SK-MEL-5 (cell line): Measurements from ENCODE around the gene ETF1. TPM values are rescaled to one million over a fixed set of nuclear protein-coding genes. Genes with fewer than 3 reads are reported as not detected.

Experiments
- DNase-seq: peaks from one replicate; pipeline ENCODE4 v3.0.0-alpha.2; 2016; ENCODE audit warnings: low read depth, low spot score
- in situ Hi-C: cut with HindIII; loops from 2 replicates; pipeline ENCODE4 v1.10.0; 2016; ENCODE audit warnings: low sequenced_read_pairs, high pct_unique_total_duplicates, low pct_unique_long_range_greater_than_20kb
- polyA plus RNA-seq, 2 experiments: library from polyadenylated mRNA; depleted of rRNA; stranded (reverse); fragments of >200 nt; gene quantifications; 2 replicates each; pipeline ENCODE4 v1.2.3, GENCODE V29; 2015
- total RNA-seq: library from RNA; depleted of rRNA; stranded (reverse); fragments of >200 nt; shearing (Covaris generic); gene quantifications from 2 replicates; pipeline ENCODE4 v1.2.3, GENCODE V29; 2014; rRNA removed

Gene ETF1
- 196 and 213 TPM in 2 replicates for total RNA-seq
- polyA plus RNA-seq (2015; cell fraction: cytosol; rRNA removed) = 133 and 174 TPM in 2 replicates
- polyA plus RNA-seq (2015; cell fraction: nucleus; rRNA removed) = 79.2 and 84.7 TPM in 2 replicates

DNA sequence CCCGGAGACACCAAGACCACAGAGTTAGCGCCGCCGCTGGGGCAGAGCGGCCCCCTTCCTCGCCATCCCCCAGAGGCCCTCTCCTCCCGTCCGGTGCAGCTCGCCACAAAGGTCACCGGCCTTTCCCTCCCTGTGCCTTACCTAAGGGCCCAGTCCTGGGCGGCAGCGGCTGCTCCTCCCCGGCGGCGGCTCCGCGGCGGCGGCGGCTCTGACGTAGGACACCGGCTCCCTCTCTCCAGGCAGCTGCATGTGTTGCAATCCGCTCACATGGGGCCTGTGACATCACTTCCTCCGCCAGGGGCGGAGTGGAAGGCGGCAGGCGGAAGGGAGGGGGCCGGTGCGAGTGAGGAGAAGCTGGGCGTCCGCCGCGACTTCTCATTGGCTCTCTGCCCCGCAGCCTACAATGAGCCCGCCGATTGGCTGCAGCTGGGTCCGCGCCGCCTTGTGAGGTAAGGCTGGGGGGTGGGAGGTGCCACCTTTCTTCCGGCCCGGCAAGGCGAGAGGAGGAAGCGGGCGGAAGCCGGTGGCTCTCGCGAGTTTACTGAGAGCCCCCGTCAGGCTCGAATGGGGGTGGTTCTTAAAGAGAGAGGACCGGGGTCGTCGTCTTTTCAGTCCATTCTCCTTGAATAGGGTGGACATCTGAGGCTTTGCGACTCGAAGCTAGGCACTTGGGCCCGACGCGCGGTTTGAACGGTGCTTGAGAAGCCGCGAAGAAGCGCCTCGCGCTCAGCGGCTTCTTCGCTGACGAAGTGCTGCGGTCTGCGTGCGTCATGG lies at the start of gene ETF1:
ETF1 (minus strand) TSS at position 281 of the 774 bp plus-strand sequence. CDS start 318 bp downstream, outside the sequence.
- peak; percentile 99 for DNase-seq
- in situ Hi-C loops = no loop called here

DNA sequence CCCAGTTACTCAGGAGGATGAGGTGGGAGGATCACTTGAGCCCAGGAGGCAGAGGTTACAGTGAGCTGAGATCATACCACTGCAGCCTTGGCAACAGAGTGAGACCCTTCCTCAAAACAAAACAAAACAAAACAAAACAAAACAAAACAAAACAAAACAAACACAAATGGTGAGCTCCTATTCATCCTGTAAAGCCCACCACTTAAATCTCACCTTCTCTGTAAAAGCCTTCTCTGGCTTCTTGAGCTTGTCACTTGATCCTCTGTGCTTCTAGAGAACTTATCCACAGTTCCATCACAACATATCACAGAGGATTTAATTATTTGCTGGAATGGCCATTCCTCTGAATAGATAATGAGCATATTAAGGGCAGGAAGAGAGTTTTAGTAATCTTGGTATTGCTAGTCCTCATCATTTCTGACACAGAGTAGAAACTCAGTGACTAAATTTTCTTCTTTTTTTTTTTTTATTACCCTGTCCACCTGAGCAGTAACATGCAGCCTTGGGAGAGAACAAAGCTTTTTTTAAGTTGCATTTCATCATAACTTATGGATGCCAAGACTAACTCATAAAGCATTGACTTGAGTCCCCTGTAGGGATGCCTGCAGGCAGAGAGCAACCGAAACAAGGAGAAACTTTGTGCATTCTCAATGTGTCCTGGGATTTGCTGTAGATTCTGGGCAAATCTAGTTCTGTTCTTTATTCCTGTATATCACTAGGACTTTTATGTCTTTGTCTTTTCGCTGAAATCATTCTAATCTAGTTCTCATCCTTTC lies 45.2 kb upstream of the ETF1 start:
- peak; percentile 95 for DNase-seq
- in situ Hi-C loops = no loop called here

DNA sequence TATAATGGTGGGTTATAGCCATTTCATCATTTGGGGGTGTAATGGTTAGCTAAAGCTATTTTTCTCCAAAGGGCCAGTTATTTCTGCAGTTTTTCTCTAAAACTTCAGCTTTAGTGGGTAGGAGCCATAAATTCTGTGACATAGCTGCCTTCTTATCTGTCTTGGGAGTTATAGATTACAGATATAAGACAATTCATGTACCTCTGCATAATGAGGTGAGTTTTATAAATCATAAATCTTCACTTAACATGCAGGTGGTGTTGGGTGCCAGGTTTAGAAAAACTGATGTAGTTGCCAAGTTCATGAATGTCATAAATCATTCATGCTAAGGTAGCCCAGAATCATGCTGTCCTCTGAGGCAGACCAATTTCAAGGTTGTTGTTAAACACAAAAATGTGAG lies 42.1 kb upstream of the ETF1 start:
- in situ Hi-C loops = no loop called here
- DNase-seq = no peak

DNA sequence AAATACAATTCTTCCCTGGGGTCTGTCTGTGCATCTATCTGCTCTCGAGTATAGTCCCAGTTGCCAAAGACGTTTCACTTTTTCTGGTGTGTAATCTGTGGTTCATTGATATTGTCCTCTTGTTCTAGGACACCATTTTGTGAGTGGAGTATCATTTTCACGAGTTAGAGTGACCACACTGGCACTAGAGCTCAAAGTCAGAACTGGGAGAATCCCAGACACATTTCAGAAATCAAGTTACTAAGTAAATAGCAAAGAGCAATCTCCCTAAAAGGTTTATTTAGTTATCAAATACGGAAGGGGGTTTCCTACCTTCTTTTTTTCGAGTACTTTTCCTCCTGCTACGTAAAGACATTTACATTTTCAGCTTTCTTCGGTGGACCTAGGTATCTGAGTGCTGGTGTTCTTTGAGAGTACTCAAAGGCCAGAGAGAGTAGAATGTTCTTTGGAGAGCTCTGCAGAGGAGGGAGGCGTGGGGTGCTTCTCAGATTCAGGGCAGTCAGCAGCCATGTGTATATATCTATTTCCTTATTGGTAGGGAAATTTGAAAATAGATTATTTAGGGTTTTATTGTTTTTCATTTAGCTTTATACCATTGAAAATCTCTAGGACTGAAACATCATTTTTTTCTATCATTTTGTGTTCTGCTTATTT lies 41.1 kb upstream of the ETF1 start:
- in situ Hi-C loops = no loop called here
- DNase-seq = no peak

DNA sequence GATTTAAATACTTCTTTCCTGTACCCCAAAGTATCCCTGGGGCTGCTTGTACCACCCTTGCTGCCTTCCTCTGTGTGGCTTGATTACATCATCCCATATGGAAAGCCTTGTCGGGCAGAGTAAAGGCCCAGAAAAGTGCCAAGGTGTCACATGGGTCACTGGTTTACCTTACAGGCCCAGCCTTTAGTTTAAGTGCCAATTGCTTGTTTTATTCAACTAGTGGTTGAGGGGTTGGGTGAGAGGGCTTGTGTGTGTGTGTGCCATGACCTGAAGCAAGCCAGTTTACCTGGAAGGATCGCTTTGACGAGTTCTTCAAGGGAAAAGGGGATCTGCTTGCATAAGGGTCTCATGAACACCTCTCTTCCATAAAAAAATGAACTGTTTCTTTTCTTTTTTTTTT lies 39.9 kb upstream of the ETF1 start:
- DNase-seq = no peak
- in situ Hi-C loops = no loop called here

DNA sequence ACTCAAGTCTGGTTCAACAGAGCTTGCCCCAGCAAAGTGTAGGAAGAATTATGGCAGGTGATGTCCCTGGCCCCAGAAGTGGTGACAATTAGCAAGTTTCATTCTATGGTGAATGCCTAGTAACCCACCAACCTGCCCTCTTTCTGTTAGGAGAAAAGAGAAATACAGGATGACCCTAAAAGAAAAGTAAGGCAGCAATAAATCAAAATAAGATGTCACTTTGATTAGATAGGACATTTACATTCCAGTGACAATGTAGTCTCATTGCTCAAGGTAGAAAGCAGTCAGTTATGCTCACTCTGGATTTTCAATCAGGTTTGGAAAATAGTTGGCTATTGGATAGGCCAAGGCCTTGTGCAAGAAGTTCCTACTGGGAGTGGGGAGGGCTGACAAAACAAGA lies 37.7 kb upstream of the ETF1 start:
- in situ Hi-C loops = no loop called here
- DNase-seq = no peak

DNA sequence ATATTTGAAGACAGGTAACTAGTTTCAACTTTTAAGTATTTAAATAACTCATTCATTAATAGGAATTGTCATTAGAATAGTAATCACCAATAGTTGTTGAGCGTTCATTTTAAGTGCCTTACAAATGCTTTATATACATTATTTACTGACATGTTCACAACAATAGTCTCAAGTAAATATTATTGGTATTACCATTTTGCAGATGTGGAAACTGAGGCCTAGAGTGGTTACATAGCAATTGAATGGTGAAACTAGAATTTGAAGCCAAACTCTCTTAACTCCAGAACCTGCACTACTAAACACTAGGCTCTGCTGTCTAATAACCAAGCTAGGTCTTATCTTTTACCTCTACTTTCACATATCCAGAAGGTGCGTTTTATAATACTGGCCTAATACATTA lies 37.0 kb upstream of the ETF1 start:
- in situ Hi-C loops = no loop called here
- DNase-seq = no peak

DNA sequence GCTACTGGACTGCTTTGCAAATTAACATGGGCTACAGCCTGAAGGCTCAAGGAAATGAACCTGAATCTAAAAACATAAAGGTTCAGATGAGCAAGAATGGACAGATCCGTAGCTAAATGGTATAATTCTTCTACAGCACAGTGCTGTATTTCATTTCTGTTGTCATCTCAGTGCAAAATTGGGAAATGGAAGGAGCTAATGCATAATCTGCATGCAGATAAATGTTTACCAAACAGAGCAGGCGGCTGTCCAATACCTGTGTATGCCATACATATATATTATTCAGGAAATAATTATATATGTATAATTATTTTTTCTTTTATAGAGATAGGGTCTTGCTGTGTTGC lies 36.5 kb upstream of the ETF1 start:
- DNase-seq = no peak
- in situ Hi-C loops = no loop called here

DNA sequence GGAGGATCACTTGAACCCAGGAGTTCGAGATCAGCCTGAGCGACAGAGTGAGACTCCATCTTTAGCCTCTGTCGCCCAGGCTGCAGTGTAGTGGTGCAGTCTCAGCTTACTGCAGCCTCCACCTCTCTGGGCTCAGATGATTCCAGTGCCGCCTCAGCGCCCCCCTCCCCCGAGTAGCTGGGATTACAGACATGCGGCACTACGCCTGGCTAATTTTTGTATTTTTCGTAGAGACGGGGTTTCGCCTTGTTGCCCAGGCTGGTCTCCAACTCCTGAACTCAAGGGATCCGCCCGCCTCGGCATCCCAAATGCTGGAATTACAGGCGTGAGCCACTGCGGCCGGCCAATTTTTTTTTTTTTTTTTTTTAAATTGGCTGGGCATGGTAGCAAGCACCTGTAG lies 34.4 kb upstream of the ETF1 start:
- in situ Hi-C loops = no loop called here
- DNase-seq = no peak

DNA sequence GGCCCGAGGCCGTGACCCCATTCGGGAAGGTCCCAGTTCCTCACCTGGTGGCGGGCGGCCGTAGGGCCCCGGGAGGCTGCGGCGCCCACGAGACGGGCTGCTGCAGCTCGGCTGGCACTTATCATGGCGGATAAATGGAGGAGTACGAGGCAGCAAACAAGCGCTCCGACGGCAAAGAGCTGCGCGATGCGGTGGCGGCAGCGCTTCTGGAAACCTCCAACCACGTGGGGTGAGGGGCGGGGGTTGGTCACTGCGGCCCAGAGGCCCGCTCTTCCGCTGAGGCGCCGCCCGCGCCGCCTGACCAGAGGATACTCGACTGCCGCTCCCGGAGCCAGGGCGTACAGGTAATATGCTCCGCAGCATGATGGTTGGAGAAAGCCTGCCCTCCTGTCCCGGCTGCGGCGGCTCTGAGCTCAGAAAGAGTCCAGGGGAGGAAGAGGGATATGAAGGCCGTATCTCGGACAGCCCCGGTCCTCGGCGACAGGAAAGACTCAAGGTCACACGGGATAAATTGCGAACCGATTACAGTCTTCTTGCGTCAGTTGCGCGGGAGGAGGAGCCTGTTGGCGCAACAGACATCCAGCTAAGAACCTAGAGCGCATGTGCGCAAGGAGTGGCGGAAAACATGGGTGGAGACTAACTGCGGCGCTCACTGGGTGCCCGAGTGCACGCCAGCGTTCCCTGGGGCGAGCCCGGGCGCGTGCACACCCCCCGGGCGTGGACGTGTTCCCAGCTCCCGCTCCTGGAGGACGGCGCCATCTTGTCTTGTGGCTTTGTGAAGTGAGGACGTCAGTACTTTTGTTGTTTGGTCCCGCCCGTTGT lies 32.4 kb upstream of the ETF1 start, which contains the start of gene HSPA9:
HSPA9 (minus strand) TSS at position 208 of the 822 bp plus-strand sequence; CDS start at position 125, 83 bp downstream.
- in situ Hi-C loops = no loop called here
- DNase-seq = peak; percentile 100

DNA sequence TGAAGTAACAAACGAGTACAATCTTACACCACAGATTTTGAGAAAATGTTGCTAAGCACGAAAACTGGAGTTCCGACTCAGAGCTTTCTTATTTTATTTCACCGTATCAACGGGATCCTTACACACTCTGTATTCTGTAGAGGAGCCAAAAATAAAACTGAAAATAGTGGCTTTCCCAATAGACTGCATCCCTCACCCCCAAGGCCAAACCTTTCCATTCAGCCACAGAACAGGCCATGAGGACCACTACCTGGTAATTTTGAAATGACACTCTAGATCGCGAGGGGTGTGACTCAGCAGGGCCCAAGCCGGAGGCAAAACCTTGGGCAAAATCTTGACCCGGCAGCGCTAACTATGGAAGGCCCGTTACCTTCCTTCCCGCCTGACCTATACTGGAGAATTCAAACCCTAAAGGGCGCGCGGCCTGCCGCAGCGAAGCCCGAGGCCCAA lies 31.7 kb upstream of the ETF1 start:
- no peak for DNase-seq
- in situ Hi-C loops = no loop called here

DNA sequence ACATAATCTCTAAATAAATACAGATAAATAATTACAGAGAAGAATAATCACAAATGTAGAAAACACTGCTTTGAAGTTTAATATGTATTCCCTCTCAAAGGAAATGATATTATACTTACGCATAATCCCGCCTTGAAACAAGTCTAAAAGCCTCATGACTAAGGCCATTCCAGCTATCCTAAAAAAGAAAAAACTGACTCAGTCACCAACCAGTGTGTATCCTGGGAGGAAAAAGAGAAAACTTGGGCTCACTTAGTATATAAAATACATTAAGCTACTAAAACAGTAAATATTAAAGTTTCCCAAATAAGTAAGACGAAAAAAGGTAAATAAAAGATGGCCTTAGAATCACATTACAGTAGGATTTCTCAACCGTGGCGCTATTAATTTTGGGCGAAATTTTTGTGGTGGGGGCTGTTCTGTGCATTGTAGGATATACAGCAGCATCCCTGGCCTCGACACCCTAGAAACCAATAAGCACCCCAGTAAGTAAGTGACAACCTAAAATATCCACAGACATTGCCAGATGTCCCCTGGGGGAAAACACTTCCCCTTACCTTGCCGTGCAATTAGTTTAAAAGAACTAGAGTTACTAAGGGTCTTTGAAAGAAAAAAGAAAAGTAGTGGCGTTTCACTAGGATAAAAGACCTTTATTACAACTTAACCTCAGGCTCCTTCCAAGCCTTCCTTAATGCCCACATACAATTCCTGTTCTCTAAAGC lies 31.1 kb upstream of the ETF1 start:
- DNase-seq = no peak

DNA sequence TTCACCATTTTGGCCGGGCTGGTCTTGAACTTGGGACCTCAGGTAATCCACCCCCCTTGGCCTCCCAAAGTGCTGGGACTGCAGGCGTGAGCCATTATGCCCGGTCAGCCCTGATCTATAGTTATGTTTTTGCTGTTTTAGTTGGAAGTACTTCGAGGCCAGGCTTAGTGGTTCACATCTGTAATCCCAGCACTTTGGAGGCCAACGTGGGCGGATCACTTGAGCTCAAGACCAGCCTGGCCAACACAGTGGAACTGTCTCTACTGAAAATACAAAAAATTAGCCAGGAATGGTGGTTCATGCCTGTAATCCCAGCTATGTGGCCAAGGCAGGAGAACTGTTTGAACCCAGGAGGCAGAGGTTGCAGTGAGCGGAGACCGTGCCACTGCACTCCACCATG lies 30.2 kb upstream of the ETF1 start:
- in situ Hi-C loops = no loop called here
- no peak for DNase-seq

More for the DNA sequence above, 31.1 kb upstream of the ETF1 start:
- in situ Hi-C loops = no loop called here

DNA sequence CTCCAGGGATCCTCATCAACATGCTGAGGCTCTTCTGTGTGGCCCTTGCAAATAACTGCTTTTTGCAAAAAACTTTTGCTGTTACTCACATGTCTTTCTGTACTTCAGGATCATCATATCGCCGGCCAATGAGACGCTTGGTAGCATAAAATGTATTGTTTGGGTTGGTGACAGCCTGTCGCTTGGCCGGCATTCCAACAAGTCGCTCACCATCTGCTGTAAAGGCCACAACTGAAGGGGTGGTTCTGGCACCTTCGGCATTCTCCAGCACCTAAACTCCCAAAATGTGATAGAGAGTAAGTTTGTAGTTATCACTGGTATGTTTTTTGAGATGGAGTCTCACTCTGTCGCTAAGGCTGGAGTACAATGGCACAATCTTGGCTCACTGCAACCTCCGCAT lies 27.8 kb upstream of the ETF1 start:
- in situ Hi-C loops = no loop called here
- no peak for DNase-seq

DNA sequence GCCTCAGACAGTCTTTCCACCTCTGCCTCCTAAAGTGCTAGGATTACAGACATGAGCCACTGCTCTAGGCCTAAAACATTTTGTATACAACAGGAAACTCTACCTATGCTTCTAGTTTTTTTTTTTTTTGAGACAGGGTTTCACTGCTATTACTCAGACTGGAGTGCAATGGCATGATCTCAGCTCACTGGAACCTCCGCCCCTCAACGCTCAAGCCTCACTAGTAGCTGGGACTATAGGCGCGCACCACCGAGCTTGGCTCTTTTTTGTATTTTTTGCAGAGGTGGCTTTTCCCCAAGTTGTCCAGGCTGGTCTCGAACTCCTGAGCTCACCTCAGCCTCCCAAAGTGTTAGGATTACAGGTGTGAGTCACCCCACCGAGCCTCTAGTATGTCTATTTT lies 26.7 kb upstream of the ETF1 start:
- in situ Hi-C loops = no loop called here

DNA sequence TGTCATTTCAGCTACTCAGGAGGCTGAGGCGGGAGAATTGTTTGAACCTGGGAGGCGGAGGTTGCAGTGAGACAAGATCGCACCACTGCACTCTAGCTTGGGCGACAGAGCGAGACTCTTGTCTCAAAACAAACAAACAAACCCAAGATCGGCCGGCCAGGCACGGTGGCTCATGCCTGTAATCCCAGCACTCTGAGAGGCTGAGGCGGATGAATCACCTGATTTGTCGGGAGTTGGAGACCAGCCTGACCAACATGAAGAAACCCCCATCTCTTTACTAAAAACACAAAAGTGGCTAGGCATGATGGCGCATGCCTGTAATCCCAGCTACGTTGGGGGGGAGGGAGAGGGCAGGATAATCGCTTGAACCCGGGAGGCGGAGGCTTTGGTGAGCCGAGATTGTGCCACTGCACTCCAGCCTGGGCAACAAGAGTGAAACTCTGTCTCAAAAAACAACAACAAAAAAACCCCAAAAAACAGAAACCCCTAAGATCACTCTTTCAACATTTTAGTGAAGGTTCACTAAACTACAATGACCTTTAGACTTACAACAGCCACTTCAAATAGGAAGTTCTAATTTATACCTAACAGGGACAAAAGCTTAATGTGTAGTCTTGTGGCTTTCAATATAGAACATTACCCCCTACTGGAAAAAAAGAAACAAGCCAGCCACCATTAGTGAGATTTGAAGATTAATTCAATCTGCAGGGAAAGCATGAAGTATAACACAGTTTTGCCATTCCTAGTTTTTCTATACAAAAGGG lies 25.2 kb upstream of the ETF1 start:
- no peak for DNase-seq
- in situ Hi-C loops = no loop called here

More for the DNA sequence above, 26.7 kb upstream of the ETF1 start:
- DNase-seq = no peak
